ENCODE measurements around the gene MMD2.

- TF ChIP-seq, protein P1, sequence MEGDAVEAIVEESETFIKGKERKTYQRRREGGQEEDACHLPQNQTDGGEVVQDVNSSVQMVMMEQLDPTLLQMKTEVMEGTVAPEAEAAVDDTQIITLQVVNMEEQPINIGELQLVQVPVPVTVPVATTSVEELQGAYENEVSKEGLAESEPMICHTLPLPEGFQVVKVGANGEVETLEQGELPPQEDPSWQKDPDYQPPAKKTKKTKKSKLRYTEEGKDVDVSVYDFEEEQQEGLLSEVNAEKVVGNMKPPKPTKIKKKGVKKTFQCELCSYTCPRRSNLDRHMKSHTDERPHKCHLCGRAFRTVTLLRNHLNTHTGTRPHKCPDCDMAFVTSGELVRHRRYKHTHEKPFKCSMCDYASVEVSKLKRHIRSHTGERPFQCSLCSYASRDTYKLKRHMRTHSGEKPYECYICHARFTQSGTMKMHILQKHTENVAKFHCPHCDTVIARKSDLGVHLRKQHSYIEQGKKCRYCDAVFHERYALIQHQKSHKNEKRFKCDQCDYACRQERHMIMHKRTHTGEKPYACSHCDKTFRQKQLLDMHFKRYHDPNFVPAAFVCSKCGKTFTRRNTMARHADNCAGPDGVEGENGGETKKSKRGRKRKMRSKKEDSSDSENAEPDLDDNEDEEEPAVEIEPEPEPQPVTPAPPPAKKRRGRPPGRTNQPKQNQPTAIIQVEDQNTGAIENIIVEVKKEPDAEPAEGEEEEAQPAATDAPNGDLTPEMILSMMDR (IDR thresholded peaks at IDR 0.05; ENCODE audit: control extremely low read depth in 1 of 3, insufficient read depth in 1 of 3, low read depth in 1 of 3, low read length in 3 of 3), result no peak
- TF ChIP-seq, protein P2, sequence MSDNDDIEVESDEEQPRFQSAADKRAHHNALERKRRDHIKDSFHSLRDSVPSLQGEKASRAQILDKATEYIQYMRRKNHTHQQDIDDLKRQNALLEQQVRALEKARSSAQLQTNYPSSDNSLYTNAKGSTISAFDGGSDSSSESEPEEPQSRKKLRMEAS (IDR thresholded peaks at IDR 0.05), result no peak
- no peak for TF ChIP-seq NANOG (IDR thresholded peaks at IDR 0.05; ENCODE audit: insufficient read depth, low read depth, low read length, poor library complexity, severe bottlenecking)
- no peak for TF ChIP-seq TAF7 (optimal IDR thresholded peaks at IDR 0.05; ENCODE audit: borderline replicate concordance, low read depth, low read length)
- no peak for TF ChIP-seq RFX5 (IDR thresholded peaks at IDR 0.05; ENCODE audit: borderline replicate concordance, low read depth, low read length)
- TF ChIP-seq KDM5A (IDR thresholded peaks at IDR 0.05; ENCODE audit: low read length), result no peak
- TF ChIP-seq POLR2A (IDR thresholded peaks at IDR 0.05; ENCODE audit: control extremely low read depth in 1 of 2, low read depth in 2 of 2, low read length in 2 of 2), result no peak
- TF ChIP-seq RBBP5 (IDR thresholded peaks at IDR 0.05; ENCODE audit: borderline replicate concordance, low read depth, low read length), result no peak
- no peak for TF ChIP-seq ATF2 (IDR thresholded peaks at IDR 0.05; ENCODE audit: low read length)
- no peak for TF ChIP-seq SIN3A (conservative IDR thresholded peaks at IDR 0.05 in 1 of 2, IDR thresholded peaks at IDR 0.05 in 1 of 2; ENCODE audit: low read depth in 1 of 2, low read length in 2 of 2)
- no peak for TF ChIP-seq SP1 (IDR thresholded peaks at IDR 0.05; ENCODE audit: low read depth, low read length)
Observed at GRCh38 chr7:4904346-4904745, 54.6 kb downstream of the MMD2 start.

Data from H1 (cell line).